ENCODE measurements around the gene PHACTR1. TPM values are rescaled to one million over a fixed set of nuclear protein-coding genes. Genes with fewer than 3 reads are reported as not detected.

PHACTR1 gene
- total and polyA plus RNA-seq, 2 of the 4 experiments (the other 2 are of a cell fraction), result not detected

- no peak overlapping the region for H4K91ac ChIP-seq (ENCODE audit: insufficient read depth, low read depth, low read length)
- H3K4me2 ChIP-seq (ENCODE audit: low read depth, low read length), result no peak overlapping the region
These were observed 579.0 kb downstream of the PHACTR1 start for GRCh38 chr6:13295576-13295975.

More at GRCh38 chr6:13295576-13295975, 579.0 kb downstream of the PHACTR1 start:
- dilution Hi-C loops (cut with HindIII; ENCODE audit: low sequenced_read_pairs, unreplicated experiment) (no loop called here), intact Hi-C loops (cut with micrococcal nuclease) (no loop called here), in situ Hi-C loops (cut with MboI; ENCODE audit: low sequenced_read_pairs) (no loop called here)
- H4K8ac ChIP-seq (ENCODE audit: low read depth in 2 of 2, low read length in 2 of 2), result no peak overlapping the region
- H2AK9ac ChIP-seq (replicated peaks; ENCODE audit: low read depth, low read length, poor library complexity), result no peak overlapping the region
- WGBS, 2 experiments (ENCODE audit: extremely low coverage in 2 of 2, insufficient read length in 1 of 2), result 100% methylated on average over 11 of the region's 11 CpGs; no CpG with 5 or more reads in 1 of the 2 experiments
- no peak overlapping the region for H2AFZ ChIP-seq (replicated peaks; ENCODE audit: low read length, poor library complexity)
- no peak overlapping the region for H2BK5ac ChIP-seq (ENCODE audit: low read depth, low read length, poor library complexity, severe bottlenecking)
- H3K79me1 ChIP-seq (ENCODE audit: low read depth in 1 of 2, low read length in 2 of 2), result peaks cover 0 to 3% of the 10 kb centered on the region in 2 experiments; a peak in 1 of 4 replicates
- H3K9me3 ChIP-seq (ENCODE audit: control insufficient read depth, insufficient read depth, low read length), result no peaks in the 10 kb centered on the region
- no peaks in the 10 kb centered on the region for H3K4me1 ChIP-seq (ENCODE audit: control insufficient read depth, insufficient read depth, low read length)
- no peak overlapping the region for H3K14ac ChIP-seq (replicated peaks; ENCODE audit: low read depth, low read length)
- H3K4ac ChIP-seq (ENCODE audit: low read depth, low read length), result no peak overlapping the region
- H3K27me3 ChIP-seq (ENCODE audit: control insufficient read depth, insufficient read depth, low read length), result no peaks in the 10 kb centered on the region
- no peak overlapping the region for H3K18ac ChIP-seq (ENCODE audit: low read depth, low read length)
- DNase-seq (no peak), ATAC-seq (ENCODE audit: low read depth) (no peak)
- peaks cover 28% of the 10 kb centered on the region for H3K36me3 ChIP-seq (ENCODE audit: control insufficient read depth, insufficient read depth, low read length)
- H4K5ac ChIP-seq (ENCODE audit: low read depth, low read length), result no peak overlapping the region
- no peak overlapping the region for H3K27ac ChIP-seq (ENCODE audit: insufficient read depth, low read length)
- no TSS peak for BruUV-seq (replicated peaks)
- H3K9me1 ChIP-seq (ENCODE audit: insufficient read depth, low read length), result peaks cover 3% of the 10 kb centered on the region; the same call in 1 of the 2 replicates
- no peak for TF ChIP-seq SMC3 (IDR thresholded peaks at IDR 0.05; ENCODE audit: low read depth, low read length)
- no peak for TF ChIP-seq RCOR1 (IDR thresholded peaks at IDR 0.05; ENCODE audit: insufficient replicate concordance, low read length)
- no peak for TF ChIP-seq RAD21 (IDR thresholded peaks at IDR 0.05; ENCODE audit: low read length)
- no peak for TF ChIP-seq MXI1 (IDR thresholded peaks at IDR 0.05; ENCODE audit: borderline replicate concordance, low read depth, low read length)
- TF ChIP-seq MAFK (IDR thresholded peaks at IDR 0.05; ENCODE audit: low read depth, low read length), result no peak
- TF ChIP-seq, protein P1, sequence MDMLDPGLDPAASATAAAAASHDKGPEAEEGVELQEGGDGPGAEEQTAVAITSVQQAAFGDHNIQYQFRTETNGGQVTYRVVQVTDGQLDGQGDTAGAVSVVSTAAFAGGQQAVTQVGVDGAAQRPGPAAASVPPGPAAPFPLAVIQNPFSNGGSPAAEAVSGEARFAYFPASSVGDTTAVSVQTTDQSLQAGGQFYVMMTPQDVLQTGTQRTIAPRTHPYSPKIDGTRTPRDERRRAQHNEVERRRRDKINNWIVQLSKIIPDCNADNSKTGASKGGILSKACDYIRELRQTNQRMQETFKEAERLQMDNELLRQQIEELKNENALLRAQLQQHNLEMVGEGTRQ (IDR thresholded peaks at IDR 0.05; ENCODE audit: low read depth, low read length), result no peak
- no peak for TF ChIP-seq POLR2A (IDR thresholded peaks at IDR 0.05; ENCODE audit: low read depth, low read length)
- no peak for TF ChIP-seq BHLHE40 (IDR thresholded peaks at IDR 0.05; ENCODE audit: low read depth, low read length)
- TF ChIP-seq CEBPB (IDR thresholded peaks at IDR 0.05; ENCODE audit: low read depth, low read length), result no peak
- TF ChIP-seq RFX5 (IDR thresholded peaks at IDR 0.05; ENCODE audit: low read depth, low read length), result no peak
- H3K9ac ChIP-seq (ENCODE audit: low read depth, low read length), result no peak overlapping the region
- no peak overlapping the region for H3K23ac ChIP-seq (ENCODE audit: low read depth, low read length)
- H3K56ac ChIP-seq (ENCODE audit: extremely low read depth, insufficient read depth, low read length), result no peak overlapping the region
- H3K4me3 ChIP-seq (ENCODE audit: insufficient read depth, low read depth, low read length), result no peak overlapping the region
- CTCF ChIA-PET, result no interaction called here
- POLR2A ChIA-PET (ENCODE audit: unreplicated experiment), result no interaction called here
- no peak overlapping the region for H2BK120ac ChIP-seq (ENCODE audit: low read depth, low read length)
- H2BK15ac ChIP-seq (ENCODE audit: low read depth, low read length), result no peak overlapping the region
- no peaks in the 10 kb centered on the region for H4K20me1 ChIP-seq (ENCODE audit: insufficient read depth, low read length)
- no peak overlapping the region for H2AK5ac ChIP-seq (ENCODE audit: low read depth, low read length)
- H2BK20ac ChIP-seq (ENCODE audit: low read depth, low read length), result no peak overlapping the region
